Kidney (tissue), 14 donors: ENCODE data around the gene SNX18. TPM values are rescaled to one million over a fixed set of nuclear protein-coding genes. Genes with fewer than 3 reads are reported as not detected.
A peak's percentile ranks its signal among the peaks of the same experiment; 100 is the strongest.

Source experiments
- DNase-seq, 5 donors: peaks; one replicate each; pipeline ENCODE4 v3.0.0-alpha.2; 2013 to 2020
- FAIRE-seq: peaks from 2 replicates; lab custom pipeline; 2012; peaks lifted over from hg19 to GRCh38; lab: Jason Lieb, UNC
- H3K27ac ChIP-seq, 2 donors: one replicate each; pipeline ENCODE4 v1.7.0; 2013; ENCODE audit warnings: low read depth in 2 of 2, low read length in 2 of 2, inconsistent platforms in 1 of 2
- H3K27me3 ChIP-seq: one replicate; pipeline ENCODE4 v1.7.1; 2013; ENCODE audit warnings: low read length, inconsistent platforms; ENCODE audit not compliant: control insufficient read depth, insufficient read depth
- H3K36me3 ChIP-seq, 3 donors: one replicate each; pipeline versions ENCODE4 v1.7.0 to v1.7.1; 2013; ENCODE audit warnings: low read length in 3 of 3, control low read depth in 1 of 3, inconsistent platforms in 1 of 3; ENCODE audit not compliant: insufficient read depth in 3 of 3, control insufficient read depth in 2 of 3
- H3K4me1 ChIP-seq, 3 donors: one replicate each; pipeline versions ENCODE4 v1.7.0 to v1.7.1; 2013; ENCODE audit warnings: low read length in 3 of 3, inconsistent platforms in 1 of 3, low read depth in 1 of 3; ENCODE audit not compliant: control insufficient read depth in 2 of 3, insufficient read depth in 2 of 3
- H3K4me3 ChIP-seq, 3 donors: one replicate each; pipeline versions ENCODE4 v1.7.0 to v1.8.1; 2013; ENCODE audit warnings: low read length in 3 of 3, control low read depth in 1 of 3, inconsistent platforms in 1 of 3
- H3K9ac ChIP-seq, 3 donors: one replicate each; pipeline versions ENCODE4 v1.7.0 to v1.7.1; 2013; ENCODE audit warnings: low read length in 3 of 3, control low read depth in 1 of 3, inconsistent platforms in 1 of 3
- H3K9me3 ChIP-seq, 3 donors: one replicate each; pipeline versions ENCODE4 v1.7.0 to v1.7.1; 2013; ENCODE audit warnings: low read length in 3 of 3, control low read depth in 1 of 3, inconsistent platforms in 1 of 3; ENCODE audit not compliant: control insufficient read depth in 2 of 3, insufficient read depth in 1 of 3
- intact Hi-C: fragments of 100-400 bp; cut with DNase I; formaldehyde crosslinking; loops from one replicate; pipeline ENCODE4 v1.11.1; 2022
- polyA plus RNA-seq: library from polyadenylated mRNA; stranded (reverse); fragments of 350-450 nt; fragmentation: Illumina TruSeq; extraction: RNeasy Lipid Tissue Mini Kit (QIAGEN cat#74804); gene quantifications from one replicate; pipeline ENCODE4 v1.2.3, GENCODE V29; 2014; ENCODE audit warnings: low read depth, low replicate concordance; ENCODE audit not compliant: insufficient read depth
- total RNA-seq: library from RNA; stranded (reverse); fragmentation: NEBNext Ultra II Directional; extraction: Animal tissue kit (Norgen Biotek cat#: 25700); gene quantifications from one replicate; pipeline ENCODE4 v1.2.1, GENCODE V29; 2021
- TF ChIP-seq, protein P1 (sequence below): IDR thresholded peaks from 3 replicates; pipeline ENCODE4 v1.5.1; 2012; ENCODE audit warnings: mild to moderate bottlenecking, moderate library complexity, borderline replicate concordance; ENCODE audit not compliant: insufficient read depth; ENCODE audit errors: extremely low read depth
- donor health status: control.
- donor health status: control.
- donor health status: control.
- donor health status: control.
- donor health status: control.
- donor health status: DM: yes; HTN: yes; CAD: no.
- donor health status: Normal renal cell carcinoma (clear cell type).

SNX18 gene
- total and polyA plus RNA-seq, 2 donors from 2014 or later, result 10.4 to 40.5 TPM

DNA sequence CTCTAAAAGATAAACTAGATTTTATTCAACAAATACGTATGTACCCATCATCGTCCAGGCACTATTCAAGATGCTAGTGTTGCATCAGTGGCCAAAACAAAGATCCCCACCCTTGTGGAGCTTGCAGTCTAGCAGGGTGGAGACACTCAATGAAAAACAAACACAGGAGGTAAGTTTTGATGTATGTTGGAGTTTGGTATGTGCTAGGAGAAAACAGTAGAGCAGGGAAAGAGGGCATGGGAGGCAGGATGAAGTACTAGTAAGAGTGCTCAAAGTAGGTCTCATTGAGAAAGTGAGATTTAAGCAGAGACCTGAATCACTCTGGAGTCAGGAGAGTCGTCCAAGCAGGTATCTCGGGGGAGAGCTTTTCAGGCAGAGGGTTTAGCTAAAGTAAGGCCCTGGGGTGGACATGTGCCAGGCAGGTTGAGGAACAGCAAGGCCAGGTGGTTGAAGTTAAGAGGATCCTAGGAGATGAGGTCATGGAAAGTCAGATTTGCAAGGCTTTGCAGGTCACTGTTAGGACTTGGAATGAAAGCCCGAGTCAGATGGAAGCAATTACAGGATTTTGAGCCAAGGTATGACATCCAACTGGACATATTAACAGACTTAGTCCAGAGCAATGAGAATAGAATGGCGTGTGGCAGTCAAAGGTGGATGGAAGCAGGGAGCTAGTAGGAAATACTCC is 9.2 kb downstream of the SNX18 start:
- H3K27me3 ChIP-seq, result no peaks in the 10 kb centered on the region
- DNase-seq (no peak), FAIRE-seq (no peak)
- H3K4me3 ChIP-seq, result no peak overlapping the region
- H3K36me3 ChIP-seq, result no peaks in the 10 kb centered on the region
- H3K27ac ChIP-seq, result no peak overlapping the region
- no peaks in the 10 kb centered on the region for H3K9me3 ChIP-seq
- H3K9ac ChIP-seq, result no peak overlapping the region
- intact Hi-C loops, result no loop called here
- TF ChIP-seq, protein P1, sequence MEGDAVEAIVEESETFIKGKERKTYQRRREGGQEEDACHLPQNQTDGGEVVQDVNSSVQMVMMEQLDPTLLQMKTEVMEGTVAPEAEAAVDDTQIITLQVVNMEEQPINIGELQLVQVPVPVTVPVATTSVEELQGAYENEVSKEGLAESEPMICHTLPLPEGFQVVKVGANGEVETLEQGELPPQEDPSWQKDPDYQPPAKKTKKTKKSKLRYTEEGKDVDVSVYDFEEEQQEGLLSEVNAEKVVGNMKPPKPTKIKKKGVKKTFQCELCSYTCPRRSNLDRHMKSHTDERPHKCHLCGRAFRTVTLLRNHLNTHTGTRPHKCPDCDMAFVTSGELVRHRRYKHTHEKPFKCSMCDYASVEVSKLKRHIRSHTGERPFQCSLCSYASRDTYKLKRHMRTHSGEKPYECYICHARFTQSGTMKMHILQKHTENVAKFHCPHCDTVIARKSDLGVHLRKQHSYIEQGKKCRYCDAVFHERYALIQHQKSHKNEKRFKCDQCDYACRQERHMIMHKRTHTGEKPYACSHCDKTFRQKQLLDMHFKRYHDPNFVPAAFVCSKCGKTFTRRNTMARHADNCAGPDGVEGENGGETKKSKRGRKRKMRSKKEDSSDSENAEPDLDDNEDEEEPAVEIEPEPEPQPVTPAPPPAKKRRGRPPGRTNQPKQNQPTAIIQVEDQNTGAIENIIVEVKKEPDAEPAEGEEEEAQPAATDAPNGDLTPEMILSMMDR, result no peak
- H3K4me1 ChIP-seq, result peaks cover 0 to 39% (median 29%) of the 10 kb centered on the region in 3 donors

DNA sequence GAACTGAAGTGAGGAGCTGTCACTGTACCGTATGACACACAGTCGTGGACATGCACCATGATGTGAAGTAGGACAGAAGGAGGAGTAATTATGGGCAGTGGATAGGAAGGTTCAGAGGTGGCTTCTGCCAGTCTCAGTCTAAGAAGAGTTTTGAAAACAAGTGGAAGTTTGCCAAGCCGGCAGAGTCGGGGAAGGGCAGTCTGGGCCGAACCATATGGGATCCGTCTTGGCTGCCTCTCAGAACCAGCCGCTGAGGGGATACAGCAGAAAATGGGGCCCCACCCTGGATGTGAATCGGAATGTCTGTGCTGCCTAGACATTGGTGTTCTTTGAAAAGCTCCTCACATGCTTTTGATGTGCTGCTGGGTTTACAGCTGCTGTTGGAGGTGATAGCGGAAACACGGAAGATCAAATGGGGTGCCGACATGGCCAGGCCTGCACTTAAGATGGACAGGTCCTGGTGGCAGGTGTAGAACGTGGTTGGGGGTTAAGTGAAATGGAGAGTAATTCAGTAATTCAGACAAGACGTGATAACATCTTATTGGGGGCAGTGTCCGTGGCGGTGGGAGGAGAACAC is 11.2 kb downstream of the SNX18 start:
- H3K4me3 ChIP-seq, result peak overlapping the region in 2 of 3 donors; percentile 7 to 15
- peaks cover 2 to 39% (median 24%) of the 10 kb centered on the region in 3 donors for H3K4me1 ChIP-seq
- H3K9ac ChIP-seq, result no peak overlapping the region
- DNase-seq, result no peak
- intact Hi-C loops, result no loop called here
- H3K27me3 ChIP-seq, result no peaks in the 10 kb centered on the region
- peak overlapping the region in 1 of 2 donors; percentile 16 for H3K27ac ChIP-seq
- TF ChIP-seq, protein P1, result no peak
- FAIRE-seq, result no peak
- H3K9me3 ChIP-seq, result no peaks in the 10 kb centered on the region
- H3K36me3 ChIP-seq, result no peaks in the 10 kb centered on the region

DNA sequence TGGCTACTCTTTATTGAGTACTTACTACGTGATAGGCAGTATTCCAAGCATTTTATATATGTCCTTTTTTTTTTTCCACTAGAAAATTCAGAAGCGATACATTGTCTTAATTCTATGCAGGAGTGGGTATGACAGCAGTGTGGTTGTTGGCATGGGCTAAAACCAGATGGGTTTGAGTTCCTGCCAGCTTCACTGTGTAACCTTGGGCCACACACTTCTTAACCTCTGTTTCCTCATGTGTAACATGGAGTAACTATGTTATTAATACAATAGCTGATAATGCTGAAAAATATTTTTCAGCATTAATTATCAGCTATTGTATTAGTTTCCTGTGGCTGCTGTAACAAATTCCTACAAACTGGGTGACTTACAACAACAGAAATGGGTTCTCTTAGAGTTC is 12.0 kb downstream of the SNX18 start:
- no peak overlapping the region for H3K9ac ChIP-seq
- TF ChIP-seq, protein P1, result no peak
- H3K9me3 ChIP-seq, result no peaks in the 10 kb centered on the region
- H3K4me3 ChIP-seq, result no peak overlapping the region
- intact Hi-C loops, result no loop called here
- FAIRE-seq (no peak), DNase-seq (no peak)
- H3K4me1 ChIP-seq, result peaks cover 5 to 42% (median 28%) of the 10 kb centered on the region in 3 donors
- no peaks in the 10 kb centered on the region for H3K36me3 ChIP-seq
- no peaks in the 10 kb centered on the region for H3K27me3 ChIP-seq
- no peak overlapping the region for H3K27ac ChIP-seq
